ENCODE results near the gene MFSD2B. TPM values are rescaled to one million over a fixed set of nuclear protein-coding genes. Genes with fewer than 3 reads are reported as not detected.

MFSD2B gene, protein sequence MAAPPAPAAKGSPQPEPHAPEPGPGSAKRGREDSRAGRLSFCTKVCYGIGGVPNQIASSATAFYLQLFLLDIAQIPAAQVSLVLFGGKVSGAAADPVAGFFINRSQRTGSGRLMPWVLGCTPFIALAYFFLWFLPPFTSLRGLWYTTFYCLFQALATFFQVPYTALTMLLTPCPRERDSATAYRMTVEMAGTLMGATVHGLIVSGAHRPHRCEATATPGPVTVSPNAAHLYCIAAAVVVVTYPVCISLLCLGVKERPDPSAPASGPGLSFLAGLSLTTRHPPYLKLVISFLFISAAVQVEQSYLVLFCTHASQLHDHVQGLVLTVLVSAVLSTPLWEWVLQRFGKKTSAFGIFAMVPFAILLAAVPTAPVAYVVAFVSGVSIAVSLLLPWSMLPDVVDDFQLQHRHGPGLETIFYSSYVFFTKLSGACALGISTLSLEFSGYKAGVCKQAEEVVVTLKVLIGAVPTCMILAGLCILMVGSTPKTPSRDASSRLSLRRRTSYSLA
- total RNA-seq, result under 0.01 TPM in 1 of 2 replicates, not detected in the other

- Histone ChIP-seq H3K4me3 (ENCODE audit: low read depth, low read length) (peak within 1 kb of the TSS; percentile 39), H3K27me3 (ENCODE audit: control insufficient read depth, insufficient read depth, low read length) (no peaks in the 10 kb centered on the region), H3K36me3 (ENCODE audit: control insufficient read depth, insufficient read depth, low read length) (no peaks in the 10 kb centered on the region)
- FAIRE-seq (no peak), DNase-seq (ENCODE audit: low read depth) (no peak)
- TF ChIP-seq, protein P1, sequence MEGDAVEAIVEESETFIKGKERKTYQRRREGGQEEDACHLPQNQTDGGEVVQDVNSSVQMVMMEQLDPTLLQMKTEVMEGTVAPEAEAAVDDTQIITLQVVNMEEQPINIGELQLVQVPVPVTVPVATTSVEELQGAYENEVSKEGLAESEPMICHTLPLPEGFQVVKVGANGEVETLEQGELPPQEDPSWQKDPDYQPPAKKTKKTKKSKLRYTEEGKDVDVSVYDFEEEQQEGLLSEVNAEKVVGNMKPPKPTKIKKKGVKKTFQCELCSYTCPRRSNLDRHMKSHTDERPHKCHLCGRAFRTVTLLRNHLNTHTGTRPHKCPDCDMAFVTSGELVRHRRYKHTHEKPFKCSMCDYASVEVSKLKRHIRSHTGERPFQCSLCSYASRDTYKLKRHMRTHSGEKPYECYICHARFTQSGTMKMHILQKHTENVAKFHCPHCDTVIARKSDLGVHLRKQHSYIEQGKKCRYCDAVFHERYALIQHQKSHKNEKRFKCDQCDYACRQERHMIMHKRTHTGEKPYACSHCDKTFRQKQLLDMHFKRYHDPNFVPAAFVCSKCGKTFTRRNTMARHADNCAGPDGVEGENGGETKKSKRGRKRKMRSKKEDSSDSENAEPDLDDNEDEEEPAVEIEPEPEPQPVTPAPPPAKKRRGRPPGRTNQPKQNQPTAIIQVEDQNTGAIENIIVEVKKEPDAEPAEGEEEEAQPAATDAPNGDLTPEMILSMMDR (IDR thresholded peaks at IDR 0.05; ENCODE audit: insufficient read depth, low read length, severe bottlenecking), result no peak
Measured at GRCh38 chr2:24009680-24010476, at the start of gene MFSD2B. TSS of gene MFSD2B (plus strand) at chr2:24010085. CDS start at chr2:24010097, 12 bp downstream.

DNA sequence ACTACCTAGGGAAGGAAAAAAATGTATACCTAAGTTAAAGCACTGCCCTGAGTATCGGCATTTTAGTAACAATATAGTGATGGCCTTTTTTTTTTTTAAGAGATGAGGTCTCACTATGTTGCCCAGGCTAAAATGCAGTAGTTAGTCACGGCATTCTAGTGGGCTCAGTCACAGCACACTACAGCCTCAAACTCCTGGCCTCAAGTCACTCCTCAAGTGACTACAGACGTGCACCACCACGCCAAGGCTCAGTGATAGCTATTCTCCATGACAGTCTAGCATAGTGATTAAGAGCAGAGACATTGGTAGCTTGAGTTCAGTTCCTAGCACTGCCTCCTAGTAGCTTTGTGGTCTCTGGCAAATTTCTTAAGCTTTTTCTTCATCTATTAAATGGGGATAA lies 42.0 kb upstream of the MFSD2B start:
- TF ChIP-seq, protein P1 (IDR thresholded peaks at IDR 0.05; ENCODE audit: insufficient read depth, low read length, severe bottlenecking), result no peak
- Histone ChIP-seq H3K4me3 (ENCODE audit: low read depth, low read length) (no peak overlapping the region), H3K36me3 (ENCODE audit: control insufficient read depth, insufficient read depth, low read length) (peaks cover 1% of the 10 kb centered on the region), H3K27me3 (ENCODE audit: control insufficient read depth, insufficient read depth, low read length) (no peaks in the 10 kb centered on the region)
- no peak for DNase-seq (ENCODE audit: low read depth)
- FAIRE-seq, result no peak

DNA sequence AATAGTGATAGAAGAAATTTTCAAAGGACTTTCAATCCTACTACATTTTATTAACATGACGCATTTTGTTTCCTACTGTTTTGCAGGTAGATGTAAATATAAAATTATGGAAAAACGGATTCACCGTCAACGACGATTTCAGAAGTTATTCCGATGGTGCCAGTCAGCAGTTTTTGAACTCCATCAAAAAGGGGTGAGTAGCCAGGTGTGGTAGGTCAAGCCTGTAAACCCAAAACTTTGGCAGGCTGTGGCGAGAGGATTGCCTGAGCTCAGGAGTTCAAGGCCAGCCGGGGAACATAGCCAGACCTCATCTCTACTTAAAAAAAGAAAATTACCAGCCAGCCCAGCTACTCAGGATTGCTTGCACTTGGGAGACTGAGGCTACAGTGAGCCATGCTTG lies 33.0 kb upstream of the MFSD2B start:
- no peaks in the 10 kb centered on the region for H3K27me3 ChIP-seq (ENCODE audit: control insufficient read depth, insufficient read depth, low read length)
- no peak overlapping the region for H3K4me3 ChIP-seq (ENCODE audit: low read depth, low read length)
- peaks cover 3% of the 10 kb centered on the region for H3K36me3 ChIP-seq (ENCODE audit: control insufficient read depth, insufficient read depth, low read length)
- DNase-seq (ENCODE audit: low read depth) (no peak), FAIRE-seq (no peak)
- TF ChIP-seq, protein P1 (IDR thresholded peaks at IDR 0.05; ENCODE audit: insufficient read depth, low read length, severe bottlenecking), result no peak

DNA sequence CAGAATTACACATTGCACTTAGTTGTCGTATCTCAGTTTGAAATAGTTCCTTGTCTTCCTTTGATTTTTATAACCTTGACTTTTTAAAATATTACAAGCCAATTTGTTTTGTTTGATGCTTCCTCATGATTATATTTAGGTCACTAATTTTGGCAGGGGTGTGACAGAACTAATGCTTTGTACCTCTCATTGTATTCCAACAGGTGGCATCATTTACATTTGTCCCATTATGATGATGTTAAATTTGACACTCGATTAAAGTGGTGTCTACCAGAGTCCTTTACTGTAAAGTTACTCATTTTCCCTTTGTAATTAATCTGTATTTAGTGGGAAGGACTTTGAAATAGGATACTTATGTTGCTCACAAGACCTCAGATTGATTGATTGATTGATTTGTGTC lies 21.5 kb upstream of the MFSD2B start:
- TF ChIP-seq, protein P1 (IDR thresholded peaks at IDR 0.05; ENCODE audit: insufficient read depth, low read length, severe bottlenecking), result peak; percentile 40
- FAIRE-seq, result no peak
- H3K4me3 ChIP-seq (ENCODE audit: low read depth, low read length), result no peak overlapping the region
- DNase-seq (ENCODE audit: low read depth), result peak; percentile 42
- H3K27me3 ChIP-seq (ENCODE audit: control insufficient read depth, insufficient read depth, low read length), result no peaks in the 10 kb centered on the region
- peaks cover 1% of the 10 kb centered on the region for H3K36me3 ChIP-seq (ENCODE audit: control insufficient read depth, insufficient read depth, low read length)

DNA sequence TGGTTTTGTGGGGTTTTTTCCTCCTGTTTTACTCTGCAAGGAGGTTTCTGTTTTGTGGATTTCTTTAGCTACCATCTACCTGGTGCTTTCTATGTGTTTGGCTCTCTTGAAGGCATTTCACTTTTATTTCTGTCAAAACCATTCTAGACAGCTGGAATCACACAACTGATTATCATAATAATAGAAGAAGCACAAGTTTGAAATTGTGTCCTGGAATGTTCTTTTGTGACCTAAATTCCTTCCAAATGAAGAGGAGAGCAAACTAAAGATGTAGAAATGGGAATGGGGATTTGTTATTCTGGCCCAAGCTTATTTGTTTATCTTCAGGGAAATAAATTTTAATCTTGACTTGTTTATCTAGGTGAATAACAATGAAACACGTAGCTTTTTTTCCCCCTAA lies 17.0 kb upstream of the MFSD2B start:
- no peaks in the 10 kb centered on the region for H3K27me3 ChIP-seq (ENCODE audit: control insufficient read depth, insufficient read depth, low read length)
- DNase-seq (ENCODE audit: low read depth) (no peak), FAIRE-seq (no peak)
- H3K36me3 ChIP-seq (ENCODE audit: control insufficient read depth, insufficient read depth, low read length), result peaks cover 1% of the 10 kb centered on the region
- no peak overlapping the region for H3K4me3 ChIP-seq (ENCODE audit: low read depth, low read length)
- TF ChIP-seq, protein P1 (IDR thresholded peaks at IDR 0.05; ENCODE audit: insufficient read depth, low read length, severe bottlenecking), result no peak
